Measurements from ENCODE around the gene FBXL20. TPM values are rescaled to one million over a fixed set of nuclear protein-coding genes. Genes with fewer than 3 reads are reported as not detected.

FBXL20 gene
- total and polyA plus RNA-seq, 2 experiments from 2014 or later: 10.2 to 20.4 TPM

GRCh38 chr17:39221572-39221971 is 179.9 kb downstream of the FBXL20 start:
- Histone ChIP-seq H3K27ac (no peak overlapping the region), H3K4me3 (no peak overlapping the region), H3K9me3 (ENCODE audit: low read depth) (no peaks in the 10 kb centered on the region), H3K36me3 (no peaks in the 10 kb centered on the region), H3K4me1 (ENCODE audit: low read depth) (peaks cover 11% of the 10 kb centered on the region), H3K27me3 (peaks cover 76% of the 10 kb centered on the region)
- DNase-seq (ENCODE audit: low read depth in 1 of 2, low spot score in 1 of 2): no peak
- no peak for TF ChIP-seq CTCF (IDR thresholded peaks at IDR 0.05; ENCODE audit: low read depth, low read length)

GRCh38 chr17:39219647-39220154 is 181.7 kb downstream of the FBXL20 start:
- DNase-seq (ENCODE audit: low read depth in 1 of 2, low spot score in 1 of 2): peak in 1 of 2 donors; percentile 57

GRCh38 chr17:39218906-39219305 is 182.5 kb downstream of the FBXL20 start:
- Histone ChIP-seq H3K9me3 (ENCODE audit: low read depth) (no peaks in the 10 kb centered on the region), H3K4me1 (ENCODE audit: low read depth) (peaks cover 6% of the 10 kb centered on the region), H3K27me3 (peaks cover 53% of the 10 kb centered on the region), H3K36me3 (no peaks in the 10 kb centered on the region), H3K4me3 (no peak overlapping the region), H3K27ac (no peak overlapping the region)
- TF ChIP-seq CTCF (IDR thresholded peaks at IDR 0.05; ENCODE audit: low read depth, low read length): no peak
- no peak for DNase-seq (ENCODE audit: low read depth in 1 of 2, low spot score in 1 of 2)

More at GRCh38 chr17:39219647-39220154, 181.7 kb downstream of the FBXL20 start:
- H3K27me3 ChIP-seq: peaks cover 59% of the 10 kb centered on the region
- TF ChIP-seq CTCF (IDR thresholded peaks at IDR 0.05; ENCODE audit: low read depth, low read length): no peak
- no peaks in the 10 kb centered on the region for H3K36me3 ChIP-seq
- H3K4me3 ChIP-seq: no peak overlapping the region
- H3K4me1 ChIP-seq (ENCODE audit: low read depth): peaks cover 6% of the 10 kb centered on the region
- no peak overlapping the region for H3K27ac ChIP-seq
- no peaks in the 10 kb centered on the region for H3K9me3 ChIP-seq (ENCODE audit: low read depth)

GRCh38 chr17:39217734-39218369 is 183.6 kb downstream of the FBXL20 start:
- Histone ChIP-seq H3K27me3 (peaks cover 42% of the 10 kb centered on the region), H3K36me3 (no peaks in the 10 kb centered on the region), H3K27ac (no peak overlapping the region), H3K9me3 (ENCODE audit: low read depth) (no peaks in the 10 kb centered on the region), H3K4me1 (ENCODE audit: low read depth) (peaks cover 6% of the 10 kb centered on the region), H3K4me3 (no peak overlapping the region)
- TF ChIP-seq CTCF (IDR thresholded peaks at IDR 0.05; ENCODE audit: low read depth, low read length): no peak
- no peak for DNase-seq (ENCODE audit: low read depth in 1 of 2, low spot score in 1 of 2)

- H3K4me1 ChIP-seq (ENCODE audit: low read depth): peaks cover 13% of the 10 kb centered on the region
- no peak overlapping the region for H3K27ac ChIP-seq
- H3K9me3 ChIP-seq (ENCODE audit: low read depth): no peaks in the 10 kb centered on the region
- no peak for TF ChIP-seq CTCF (IDR thresholded peaks at IDR 0.05; ENCODE audit: low read depth, low read length)
- peaks cover 26% of the 10 kb centered on the region for H3K27me3 ChIP-seq
- no peaks in the 10 kb centered on the region for H3K36me3 ChIP-seq
- no peak overlapping the region for H3K4me3 ChIP-seq
- no peak for DNase-seq (ENCODE audit: low read depth in 1 of 2, low spot score in 1 of 2)
These were observed 187.6 kb downstream of the FBXL20 start for GRCh38 chr17:39213852-39214251.

Measured in cardiac muscle cell (in vitro differentiated cells and primary cell).